NOMO-1 treated with DMSO at 0.1 percent for 48 hours (cell line): Measurements from ENCODE around the gene DAP.
"Not testable (repeated sequence)": the region's sequence is repeated elsewhere in the genome, so short reads cannot be mapped to it uniquely, and the experiment has no call there.

Experiments
- DNase-seq: peaks from one replicate; lab custom pipeline; 2025; ENCODE audit not compliant: unreplicated experiment; lab: John Stamatoyannopoulos, UW

The DAP gene, protein sequence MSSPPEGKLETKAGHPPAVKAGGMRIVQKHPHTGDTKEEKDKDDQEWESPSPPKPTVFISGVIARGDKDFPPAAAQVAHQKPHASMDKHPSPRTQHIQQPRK

DNA sequence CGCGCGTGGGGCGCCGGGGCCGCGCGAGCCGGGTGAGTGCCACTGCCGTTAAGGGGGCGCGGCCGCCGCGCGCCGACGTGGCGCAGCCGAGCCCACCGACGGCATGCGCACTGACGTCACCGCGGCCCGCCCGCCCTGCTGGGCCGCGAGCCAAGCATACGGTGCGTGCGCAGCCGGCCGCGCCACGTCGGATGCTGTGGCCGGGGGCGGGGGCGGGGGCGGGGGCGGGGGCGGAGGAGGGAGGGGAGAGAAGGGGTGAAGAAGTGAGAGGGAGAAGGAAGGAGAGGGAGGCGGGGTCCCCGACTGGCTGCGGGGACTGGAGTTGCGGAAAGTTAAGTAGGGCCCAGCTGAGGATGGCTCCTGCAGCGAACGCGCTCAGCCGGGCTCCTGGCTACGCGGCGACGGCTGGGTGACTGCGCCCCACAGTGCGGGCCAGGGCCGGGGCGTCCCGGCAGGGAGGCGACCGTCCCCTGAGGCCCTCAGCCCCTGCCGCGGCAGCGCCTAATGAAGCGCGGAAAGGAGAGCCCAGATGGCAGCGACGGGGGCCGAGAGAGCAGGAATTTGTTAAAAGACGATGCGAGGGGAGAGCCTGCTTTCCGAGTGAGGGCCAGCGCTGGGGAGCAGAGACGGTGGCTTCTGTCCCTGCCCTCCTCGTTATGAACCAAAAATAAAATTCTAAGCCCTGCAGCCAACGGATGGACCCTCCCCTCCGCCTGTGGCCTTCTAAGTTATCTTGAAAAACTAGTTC is at the start of gene DAP:
Gene DAP, minus strand, starts transcription at position 50 of the 748 bp plus-strand sequence. CDS start 166 bp downstream, outside the sequence.
- DNase-seq, result peak; percentile 94

DNA sequence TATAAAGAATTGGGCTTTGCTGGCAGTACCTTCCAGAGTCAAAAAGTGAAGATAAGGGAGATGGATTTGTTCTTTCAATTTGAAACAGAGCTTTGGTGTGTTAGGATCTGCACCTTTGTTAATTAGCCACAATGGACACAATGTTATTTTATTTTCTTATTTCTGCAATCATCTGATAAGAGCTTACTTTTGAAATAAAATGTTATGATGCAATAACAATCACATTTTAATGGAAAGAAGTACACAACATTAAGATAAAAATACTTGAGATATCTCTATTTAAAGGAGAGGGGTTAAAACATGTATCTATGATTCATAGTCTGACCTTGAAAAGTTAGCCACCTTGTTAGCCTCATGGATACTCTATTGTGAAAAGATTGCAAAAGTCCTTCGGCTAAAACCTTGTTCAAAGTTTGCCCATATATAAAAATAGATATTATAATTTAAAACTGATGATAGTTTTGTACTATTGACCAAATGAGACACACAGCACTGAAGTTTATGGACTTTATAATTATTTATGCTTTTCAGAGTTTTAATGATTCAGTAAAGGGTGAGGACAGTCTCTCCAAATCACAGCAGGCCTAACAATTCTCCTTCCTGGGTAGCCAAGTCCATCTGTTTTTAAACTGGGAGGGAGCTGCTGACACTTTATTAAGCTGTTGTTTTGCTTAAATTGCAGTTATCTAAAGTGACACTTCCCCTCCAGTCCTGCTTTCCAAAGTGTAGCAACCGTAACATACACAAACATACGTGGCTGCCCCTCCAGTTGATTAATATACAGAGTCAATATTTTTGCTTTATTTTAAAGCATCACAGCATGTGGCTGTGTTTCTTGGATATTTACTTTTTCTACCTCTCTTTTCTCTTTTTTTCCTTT is 47.6 kb upstream of the DAP start:
- peak; percentile 71 for DNase-seq

DNA sequence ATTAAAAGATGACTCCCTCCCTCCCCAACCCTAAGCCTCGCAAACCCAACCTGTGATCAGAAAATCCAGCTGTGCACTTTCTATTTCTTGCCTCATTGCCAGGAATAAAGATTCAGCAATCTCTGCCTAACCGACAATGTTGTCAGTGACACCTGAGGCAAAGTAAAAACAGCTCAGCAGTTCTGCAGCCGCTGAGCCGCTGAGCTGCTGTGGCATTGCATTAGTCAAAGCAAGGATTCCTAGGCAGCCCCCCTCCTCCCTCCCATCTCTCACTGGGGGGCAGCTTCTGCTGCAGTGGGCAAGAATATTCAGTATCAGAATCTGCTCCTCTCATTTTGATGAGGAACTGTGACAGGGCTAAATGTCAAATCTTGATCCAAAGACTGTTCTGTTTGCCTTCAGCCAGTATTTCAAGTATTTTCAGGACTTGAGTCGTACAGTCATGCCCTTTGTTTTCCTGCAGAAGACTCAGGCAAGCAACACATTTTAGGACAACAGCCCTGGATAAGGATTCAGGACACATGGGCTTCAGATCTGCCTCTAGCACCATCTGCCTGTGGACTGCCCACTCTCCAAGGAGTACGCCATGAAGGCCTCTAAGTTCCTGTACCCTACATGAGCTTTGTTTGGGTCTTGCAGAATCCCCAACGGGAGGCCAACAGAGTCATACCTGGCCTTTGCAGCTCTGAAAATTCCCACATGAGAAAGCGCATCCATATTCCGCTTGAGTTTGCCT is 41.1 kb upstream of the DAP start:
- no peak for DNase-seq

DNA sequence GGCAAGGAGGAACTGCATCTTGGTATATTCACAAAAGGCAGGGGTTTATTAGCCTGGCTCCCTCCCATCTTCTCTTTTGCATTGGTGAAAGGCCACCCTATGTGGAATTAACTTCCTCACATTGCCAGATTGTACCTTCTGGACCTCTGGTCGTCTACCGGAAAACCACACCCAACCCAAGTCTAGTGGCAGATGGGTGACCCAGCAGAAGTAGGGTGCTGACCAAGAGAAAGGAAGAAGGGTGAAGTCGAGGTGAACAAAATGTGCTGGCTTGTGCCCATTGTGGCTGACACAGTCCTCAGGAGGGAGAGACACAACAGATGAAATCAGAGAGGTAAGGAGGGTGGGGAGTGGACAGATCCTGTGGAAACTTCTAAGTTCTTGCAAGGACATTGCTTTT is 39.8 kb upstream of the DAP start:
- no peak for DNase-seq

DNA sequence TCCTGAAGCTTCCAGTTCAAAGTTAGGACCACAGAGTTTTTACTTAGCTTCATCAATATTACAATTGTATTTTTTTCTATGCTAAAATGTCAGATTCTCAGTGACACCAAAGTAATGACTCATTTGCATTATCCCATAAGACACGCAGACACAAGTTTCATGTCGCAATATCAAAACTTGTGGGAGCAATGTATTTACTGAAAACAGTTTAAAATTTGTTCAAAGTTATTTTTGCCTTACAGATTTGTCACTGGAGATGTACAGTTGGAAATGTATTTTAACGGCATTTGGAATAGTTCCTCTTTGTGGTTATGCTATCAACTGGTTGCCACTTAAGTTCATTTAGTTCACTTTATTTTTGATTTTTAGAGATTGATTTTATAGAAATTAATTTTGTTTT is 36.2 kb upstream of the DAP start:
- DNase-seq, result peak; percentile 99

DNA sequence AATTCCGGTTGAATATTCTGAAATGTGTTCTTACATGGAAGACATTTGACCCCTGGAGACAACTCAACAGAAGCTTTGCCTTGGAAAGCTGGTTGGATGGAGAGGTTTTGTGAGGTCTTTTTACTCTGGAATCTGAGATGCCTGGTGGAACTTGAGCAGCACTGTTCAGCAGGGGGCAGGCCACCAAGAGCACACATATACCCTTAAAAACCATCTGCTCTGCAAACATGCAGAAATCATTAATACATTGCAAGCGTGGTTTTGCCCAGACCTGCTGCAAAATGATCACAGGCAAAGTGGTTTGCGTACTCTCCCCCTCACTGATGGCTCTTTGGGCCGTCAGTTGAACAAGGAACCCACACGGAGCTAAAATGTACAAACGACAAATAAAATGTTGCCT is 32.8 kb upstream of the DAP start:
- no peak for DNase-seq

DNA sequence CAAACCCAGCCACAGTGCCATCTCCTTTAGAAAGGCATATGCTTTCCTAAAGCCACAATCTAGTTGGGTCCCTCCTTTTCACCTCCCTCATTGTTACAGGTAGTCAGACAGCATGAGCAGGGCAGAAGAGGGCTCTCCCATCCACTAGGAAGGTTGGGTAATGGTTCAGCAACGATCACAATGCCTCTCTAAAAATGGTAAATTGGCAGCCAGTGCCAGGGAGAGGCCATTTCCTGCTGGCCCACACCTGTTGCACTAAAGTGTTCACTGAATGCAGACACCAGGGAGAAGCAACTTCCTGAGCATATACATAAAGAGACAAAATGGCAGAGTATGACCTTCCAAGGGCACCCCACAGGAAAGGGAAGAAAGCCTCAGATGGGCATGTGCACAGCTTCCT is 31.3 kb upstream of the DAP start:
- DNase-seq, result no peak

DNA sequence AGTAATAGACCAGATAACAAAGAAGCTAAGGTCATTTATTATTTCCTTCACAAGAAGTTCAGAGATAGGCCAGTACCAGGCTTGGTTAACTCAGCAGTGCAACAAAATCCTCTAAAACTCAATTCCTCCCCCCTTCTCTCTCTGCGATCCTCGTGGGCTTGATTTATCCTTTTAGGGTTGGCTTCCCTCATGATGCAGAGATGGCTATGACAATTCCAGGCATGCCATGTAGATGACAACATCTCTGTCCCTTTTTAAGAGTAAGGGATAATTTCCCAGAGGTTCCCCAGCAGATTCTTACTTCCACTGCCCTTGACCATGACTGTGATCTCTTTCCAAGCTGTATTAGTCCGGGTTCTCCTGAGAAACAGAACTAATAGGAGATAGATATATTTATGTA is 28.7 kb upstream of the DAP start:
- DNase-seq, result no peak

DNA sequence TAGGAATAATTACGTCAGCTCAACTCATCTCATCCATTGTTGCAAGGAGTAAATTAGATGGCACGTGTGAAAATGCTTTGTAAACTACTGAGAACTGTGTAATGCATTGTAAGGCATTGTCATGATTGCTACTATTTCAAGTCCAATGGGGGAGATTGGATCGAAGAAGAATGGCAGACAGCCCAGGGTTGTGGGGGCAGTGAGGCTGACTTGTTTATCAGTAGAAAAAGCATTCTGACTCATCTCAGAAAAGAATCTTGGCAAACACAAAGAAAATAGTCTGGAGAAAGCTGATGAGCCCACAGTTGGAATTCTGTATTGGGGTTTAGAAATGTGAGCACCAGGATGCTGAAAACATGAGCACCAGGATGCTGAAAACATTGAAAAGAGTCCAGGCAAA is 28.0 kb upstream of the DAP start:
- DNase-seq, result no peak

DNA sequence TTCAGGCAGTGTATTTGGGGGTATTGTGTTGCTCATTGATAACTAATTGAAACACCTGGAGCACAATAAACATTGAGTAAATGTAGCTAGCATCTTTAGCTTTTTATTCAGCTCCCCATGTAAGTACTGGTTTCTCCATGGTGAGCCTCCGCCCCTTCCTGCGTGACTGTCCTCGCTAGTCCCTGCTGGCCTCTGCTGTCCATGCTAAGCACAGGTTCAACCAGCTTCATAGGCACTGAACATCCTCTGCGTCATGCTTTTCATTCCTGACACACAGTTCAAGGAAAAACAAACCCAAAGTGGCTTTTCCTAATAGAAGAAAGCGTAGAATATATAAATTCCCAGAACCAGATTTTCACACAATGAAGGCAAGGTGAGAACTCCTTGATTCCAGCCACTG is 27.3 kb upstream of the DAP start:
- no peak for DNase-seq

DNA sequence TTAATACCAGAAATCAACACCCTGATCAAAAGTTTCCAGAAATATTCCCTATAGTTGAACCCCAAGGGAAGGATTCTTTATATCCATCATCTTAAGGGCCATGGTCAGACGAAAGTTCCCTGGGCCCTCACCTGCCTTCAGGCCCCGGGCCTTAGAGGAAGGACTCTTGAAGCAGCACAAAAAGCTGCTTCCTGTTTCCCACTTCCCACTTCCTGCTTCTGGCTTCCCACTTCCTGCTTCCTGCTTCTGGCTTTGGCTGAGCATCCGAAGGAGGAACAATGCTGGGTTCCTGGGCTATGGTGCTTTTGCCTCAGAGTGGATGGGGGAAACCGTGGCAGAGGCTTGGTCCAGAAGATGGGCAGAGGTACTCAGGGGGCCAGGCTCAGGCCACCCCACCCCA is 25.8 kb upstream of the DAP start:
- DNase-seq, result no peak

DNA sequence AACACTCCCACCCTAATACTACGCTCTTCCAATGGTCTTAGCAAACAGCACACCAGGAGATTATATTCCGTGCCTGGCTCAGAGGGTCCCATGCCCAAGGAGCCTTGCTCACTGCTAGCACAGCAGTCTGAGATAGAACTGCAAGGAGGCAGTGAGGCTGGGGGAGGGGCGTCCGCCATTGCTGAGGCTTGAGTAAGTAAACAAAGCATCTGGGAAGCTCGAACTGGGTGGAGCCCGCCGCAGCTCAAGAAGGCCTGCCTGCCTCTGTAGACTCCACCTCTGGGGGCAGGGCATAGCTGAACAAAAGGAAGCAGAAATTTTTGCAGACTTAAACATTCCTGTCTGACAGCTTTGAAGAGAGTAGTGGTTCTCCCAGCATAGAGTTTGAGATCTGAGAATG is 19.2 kb upstream of the DAP start:
- not testable (repeated sequence) for DNase-seq

DNA sequence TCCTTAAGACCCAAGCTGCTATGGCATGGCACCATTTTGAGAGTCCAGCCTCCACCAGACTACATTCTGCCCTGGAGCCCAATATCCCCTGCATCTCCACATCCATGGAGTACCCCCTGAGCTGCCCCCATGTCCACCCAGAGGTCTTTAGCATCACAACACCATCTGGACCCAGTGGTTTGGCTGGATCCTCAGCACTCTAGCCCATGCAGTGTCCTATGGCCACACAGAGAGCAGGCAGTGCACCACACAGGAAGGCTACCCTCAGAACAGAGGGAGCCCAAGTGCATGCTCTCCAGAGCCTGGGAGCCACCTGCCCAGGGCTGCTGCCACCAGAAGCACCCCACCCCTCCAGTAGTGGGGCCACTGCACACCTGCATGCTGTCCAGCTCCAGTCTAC is 18.6 kb upstream of the DAP start:
- no peak for DNase-seq

DNA sequence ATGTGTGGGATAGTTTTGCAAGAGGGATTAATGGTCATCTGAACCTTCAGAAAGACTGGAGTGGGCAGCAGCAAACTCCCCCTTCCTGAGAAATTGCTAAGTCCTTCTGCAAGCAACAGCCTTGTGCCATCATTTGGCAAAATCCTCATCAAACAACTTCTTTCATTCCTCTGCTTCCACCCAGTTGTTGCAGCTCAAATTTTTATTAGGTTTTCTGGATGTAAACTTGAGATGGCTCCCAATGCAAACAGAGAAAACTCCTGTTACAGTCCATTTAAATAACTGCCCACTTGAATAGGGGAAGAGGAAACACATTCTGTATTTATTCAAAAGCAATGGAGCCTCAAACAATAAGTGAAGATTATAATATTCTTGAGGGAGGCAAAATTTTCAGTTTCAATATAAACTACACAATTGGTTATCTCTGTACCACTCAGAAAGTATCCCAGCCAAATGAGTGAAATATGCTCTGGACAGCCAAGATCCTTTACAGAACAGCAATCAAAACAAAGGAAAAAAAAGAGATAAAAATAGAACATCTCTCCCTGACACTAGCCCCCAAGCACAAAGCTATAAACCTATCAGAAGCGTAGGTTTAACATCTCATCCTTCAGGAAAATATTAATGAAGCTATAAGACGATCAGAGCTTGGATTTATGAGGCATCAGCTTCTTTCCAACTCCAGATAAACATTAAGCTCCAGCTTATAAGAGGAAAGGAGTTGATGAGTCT is 17.3 kb upstream of the DAP start:
- DNase-seq, result no peak

DNA sequence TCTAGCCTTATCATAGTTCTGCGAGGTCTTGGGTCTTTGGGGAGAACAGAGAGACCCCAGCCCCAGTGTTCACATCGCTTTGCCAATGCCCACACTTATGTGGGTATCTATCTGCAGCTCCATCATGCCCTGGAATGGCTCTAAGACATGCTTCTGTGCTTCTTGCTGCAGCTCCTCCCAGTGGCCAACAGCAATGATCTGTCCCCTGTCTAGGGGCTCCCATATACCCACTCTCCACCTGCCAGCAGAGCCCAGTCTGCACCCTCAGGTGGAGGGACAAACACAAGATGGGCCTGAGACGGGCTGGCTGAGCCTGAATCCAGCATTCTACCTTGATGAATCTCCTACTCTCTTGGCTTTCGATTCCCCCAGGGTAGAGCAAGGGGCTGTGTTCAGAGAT is 14.6 kb upstream of the DAP start:
- DNase-seq, result no peak

DNA sequence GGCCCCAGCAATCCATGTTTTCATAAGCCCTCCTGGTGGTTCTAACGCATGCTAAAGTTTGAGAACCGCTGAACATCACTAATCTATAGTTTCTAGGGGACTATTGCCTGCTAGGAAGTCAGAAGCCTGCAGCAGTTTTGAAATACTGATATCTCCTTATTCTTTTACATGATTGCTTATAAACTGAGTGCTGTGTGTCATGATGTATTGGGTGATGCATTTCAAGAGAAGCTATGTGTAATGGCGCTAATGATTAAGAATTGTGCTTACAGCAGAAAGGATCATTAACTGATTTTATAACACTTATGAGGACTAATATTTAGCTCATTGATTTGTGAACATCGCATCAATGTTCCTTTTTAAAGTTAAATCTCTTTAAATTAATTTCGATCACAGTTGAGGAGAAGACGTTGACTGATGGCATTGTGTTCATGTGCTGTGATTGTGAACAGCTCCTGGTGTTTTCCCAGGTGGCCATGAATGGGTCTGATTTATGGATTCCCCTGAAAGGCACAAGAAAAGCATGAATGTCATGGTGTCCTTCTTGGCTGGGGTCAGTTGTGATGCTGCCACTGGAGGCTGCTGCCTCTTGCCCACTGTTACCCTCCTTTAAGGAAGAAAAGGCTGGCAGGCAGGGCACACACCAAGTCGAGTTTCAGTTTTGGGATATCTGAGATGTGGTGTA is 12.0 kb upstream of the DAP start:
- no peak for DNase-seq

DNA sequence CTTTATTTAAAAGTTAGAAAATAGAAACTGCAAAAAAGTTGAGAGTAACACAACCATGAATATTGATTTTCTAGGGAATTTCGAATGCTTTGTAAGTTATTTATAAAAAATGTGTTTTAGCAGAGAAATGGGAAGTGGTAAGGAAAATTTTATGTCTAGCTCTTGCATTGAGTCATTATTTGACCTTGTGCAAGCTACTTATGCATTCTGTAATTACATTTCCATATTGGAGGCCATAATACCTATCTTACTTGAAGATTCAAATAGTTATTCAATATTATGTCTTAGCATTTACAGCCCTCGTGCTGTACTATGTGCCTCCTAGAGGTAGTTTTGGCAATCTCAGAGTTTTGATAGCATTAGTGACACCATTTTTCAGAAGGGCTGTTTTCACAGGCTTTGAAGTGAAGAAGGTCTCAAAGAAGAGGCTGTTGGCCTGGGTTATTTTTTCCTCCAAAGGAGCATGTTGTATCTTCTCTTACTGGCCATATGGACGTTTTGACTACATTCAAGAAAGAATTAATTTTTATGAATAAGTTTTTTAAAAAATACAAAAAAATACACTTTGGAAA is 7.4 kb upstream of the DAP start:
- DNase-seq, result peak; percentile 88

DNA sequence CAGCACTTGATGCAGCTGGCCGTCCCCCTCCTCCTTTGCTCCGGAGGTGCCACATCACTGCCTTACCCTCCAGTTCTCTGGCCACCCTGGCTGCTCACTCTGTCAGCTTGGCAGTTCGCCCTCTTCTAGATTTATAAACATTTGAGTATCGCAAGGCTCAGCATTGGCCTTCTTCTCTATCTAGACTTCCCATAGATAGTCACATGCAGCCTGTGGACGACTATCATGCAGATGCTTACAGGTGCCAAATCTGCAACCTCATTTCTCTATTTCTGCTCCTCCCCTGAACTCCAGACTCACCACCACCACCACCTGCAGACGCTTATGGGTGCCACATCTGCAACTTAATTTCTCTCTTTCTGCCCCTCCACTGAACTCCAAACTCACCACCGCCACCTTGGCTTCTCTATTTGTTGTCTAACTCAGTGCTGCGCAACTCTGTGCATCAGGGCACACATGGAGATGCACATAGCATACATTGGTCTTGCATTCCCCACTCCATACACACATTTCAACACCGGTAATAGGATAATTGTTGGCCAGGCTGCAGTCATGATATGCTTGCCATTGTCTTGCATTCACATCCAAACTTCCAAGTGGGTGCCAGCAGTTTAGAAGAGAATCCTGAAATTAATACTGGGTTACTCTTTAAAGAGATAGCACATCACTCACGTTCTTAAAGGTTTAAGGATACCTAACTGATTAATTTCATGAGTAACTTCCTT is 1.9 kb upstream of the DAP start:
- DNase-seq, result peak; percentile 59
